Activated CD8-positive, alpha-beta memory T cell treated with anti-CD3 and anti-CD28 coated beads, Interleukin-2, amount 10 ng/mL, durations not matched to agents 7 days and 5 days (primary cell): ENCODE measurements around the gene TOMM40L. TPM values are rescaled to one million over a fixed set of nuclear protein-coding genes. Genes with fewer than 3 reads are reported as not detected.
"Not testable (repeated sequence)": the region's sequence is repeated elsewhere in the genome, so short reads cannot be mapped to it uniquely, and the experiment has no call there.

Source experiments
- ATAC-seq: fragments of 150-1000 bp; cut with Tn5 transposase; one replicate; pipeline ENCODE4 v1.10.0; 2021; ENCODE audit warnings: moderate library complexity
- CTCF ChIA-PET: fragments of 350-600 bp; sonication (Branson Sonifier 250); formaldehyde crosslinking; loops from one replicate; lab custom pipeline; 2021; ENCODE audit warnings: antibody characterized with exemption; lab: Charles Lee
- DNase-seq: peaks from one replicate; pipeline ENCODE4 v3.0.0-alpha.2; 2020
- H3K27ac Mint-ChIP-seq: one replicate; pipeline ENCODE4 v1.8.0; 2021; ENCODE audit warnings: mild to moderate bottlenecking, mixed read lengths
- H3K27me3 Mint-ChIP-seq: one replicate; pipeline ENCODE4 v1.8.0; 2021; ENCODE audit warnings: mixed read lengths
- H3K36me3 Mint-ChIP-seq: one replicate; pipeline ENCODE4 v1.8.0; 2021; ENCODE audit warnings: mild to moderate bottlenecking, mixed read lengths
- H3K4me1 Mint-ChIP-seq: one replicate; pipeline ENCODE4 v1.8.0; 2021; ENCODE audit warnings: mixed read lengths
- H3K4me3 Mint-ChIP-seq: one replicate; pipeline ENCODE4 v1.8.0; 2021; ENCODE audit warnings: mild to moderate bottlenecking, moderate library complexity, mixed read lengths
- H3K9me3 Mint-ChIP-seq: one replicate; pipeline ENCODE4 v1.8.0; 2022; ENCODE audit warnings: low read depth, mixed read lengths
- total RNA-seq, 2 experiments: library from RNA; stranded (reverse); gene quantifications; one replicate each; pipeline ENCODE4 v1.2.3, GENCODE V29; 2021

The TOMM40L gene
- total RNA-seq, 2 experiments from 2014 or later = 19.4 to 27.6 TPM

- Mint-ChIP-seq H3K27ac (peak overlapping the region; percentile 93), H3K4me3 (no peak overlapping the region), H3K27me3 (no peaks in the 10 kb centered on the region), H3K36me3 (peaks cover 3% of the 10 kb centered on the region), H3K4me1 (peaks cover 30% of the 10 kb centered on the region), H3K9me3 (no peaks in the 10 kb centered on the region)
- DNase-seq = no peak
- CTCF ChIA-PET = interaction anchor here (0.9 to 11.7 kb wide), 11 partner anchors 8 to 157 kb away, joined by 3 to 215 read pairs (median 12); partner anchors contain the start of genes B4GALT3, NDUFS2 and PPOX
- ATAC-seq = no peak
These were observed 2.2 kb downstream of the TOMM40L start for GRCh38 chr1:161228032-161228431.

GRCh38 chr1:161229896-161230295 lies 4.0 kb downstream of the TOMM40L start:
- no peak for DNase-seq
- Mint-ChIP-seq H3K4me3 (no peak overlapping the region), H3K36me3 (peaks cover 3% of the 10 kb centered on the region), H3K9me3 (no peaks in the 10 kb centered on the region), H3K27me3 (no peaks in the 10 kb centered on the region), H3K27ac (no peak overlapping the region), H3K4me1 (peaks cover 29% of the 10 kb centered on the region)
- no peak for ATAC-seq
- CTCF ChIA-PET = interaction anchor here (0.8 to 11.7 kb wide), 15 partner anchors 11 to 155 kb away, joined by 3 to 215 read pairs (median 4); partner anchors contain the start of gene NDUFS2

- CTCF ChIA-PET = interaction anchor here (0.8 to 11.7 kb wide), 12 partner anchors 11 to 154 kb away, joined by 3 to 215 read pairs (median 4); partner anchors contain the start of gene NDUFS2
- H3K4me1 Mint-ChIP-seq = peaks cover 22% of the 10 kb centered on the region
- H3K36me3 Mint-ChIP-seq = peaks cover 3% of the 10 kb centered on the region
- H3K27ac Mint-ChIP-seq = no peak overlapping the region
- DNase-seq (no peak), ATAC-seq (no peak)
- no peaks in the 10 kb centered on the region for H3K27me3 Mint-ChIP-seq
- no peak overlapping the region for H3K4me3 Mint-ChIP-seq
- no peaks in the 10 kb centered on the region for H3K9me3 Mint-ChIP-seq
These were observed 4.9 kb downstream of the TOMM40L start for GRCh38 chr1:161230762-161231161.

- no peak for DNase-seq
- Mint-ChIP-seq H3K4me1 (peaks cover 3% of the 10 kb centered on the region), H3K9me3 (no peaks in the 10 kb centered on the region), H3K27me3 (no peaks in the 10 kb centered on the region), H3K27ac (no peak overlapping the region), H3K36me3 (peaks cover 3% of the 10 kb centered on the region), H3K4me3 (no peak overlapping the region)
- CTCF ChIA-PET = interaction anchor here (1.9 to 11.7 kb wide), 2 partner anchors 58 to 152 kb away, joined by 8 to 215 read pairs; no protein-coding TSS in a partner anchor
- no peak for ATAC-seq
These were observed 7.2 kb downstream of the TOMM40L start for GRCh38 chr1:161233102-161233501.

GRCh38 chr1:161235957-161236775 lies 10.3 kb downstream of the TOMM40L start:
- CTCF ChIA-PET = interaction anchor here (1.3 to 1.4 kb wide), 2 partner anchors 9 to 146 kb away, joined by 4 read pairs; no protein-coding TSS in a partner anchor
- Mint-ChIP-seq H3K9me3 (no peaks in the 10 kb centered on the region), H3K36me3 (no peaks in the 10 kb centered on the region)

GRCh38 chr1:161238039-161238473 lies 12.2 kb downstream of the TOMM40L start, which contains the start of gene NR1I3:
Gene NR1I3, minus strand, starts transcription at chr1:161238203. Its CDS starts 1,638 bp downstream, at chr1:161236565.
- Mint-ChIP-seq H3K27ac (no peak within 1 kb of the TSS), H3K4me3 (no peak within 1 kb of the TSS), H3K27me3 (peaks cover 9% of the 10 kb centered on the region), H3K9me3 (no peaks in the 10 kb centered on the region), H3K36me3 (no peaks in the 10 kb centered on the region), H3K4me1 (no peaks in the 10 kb centered on the region)
- no peak for DNase-seq
- CTCF ChIA-PET = interaction anchor here (0.8 to 1.3 kb wide), 2 partner anchors 11 to 144 kb away, joined by 4 read pairs; no protein-coding TSS in a partner anchor
- no peak for ATAC-seq

More at GRCh38 chr1:161235957-161236775, 10.3 kb downstream of the TOMM40L start:
- no peaks in the 10 kb centered on the region for H3K4me1 Mint-ChIP-seq
- no peak for DNase-seq
- H3K27me3 Mint-ChIP-seq = peaks cover 6% of the 10 kb centered on the region
- no peak overlapping the region for H3K27ac Mint-ChIP-seq
- H3K4me3 Mint-ChIP-seq = no peak overlapping the region
- ATAC-seq = no peak

GRCh38 chr1:161241682-161242081 lies 15.8 kb downstream of the TOMM40L start:
- CTCF ChIA-PET = interaction anchor here (1.0 kb wide), 1 partner anchor 50 kb away, joined by 3 read pairs; no protein-coding TSS in a partner anchor
- no peak for ATAC-seq

GRCh38 chr1:161242313-161242712 lies 16.5 kb downstream of the TOMM40L start:
- Mint-ChIP-seq H3K27me3 (peaks cover 11% of the 10 kb centered on the region), H3K9me3 (no peaks in the 10 kb centered on the region), H3K4me1 (no peaks in the 10 kb centered on the region), H3K4me3 (no peak overlapping the region), H3K27ac (no peak overlapping the region), H3K36me3 (no peaks in the 10 kb centered on the region)
- CTCF ChIA-PET = no interaction called here
- no peak for ATAC-seq
- no peak for DNase-seq

More at GRCh38 chr1:161241682-161242081, 15.8 kb downstream of the TOMM40L start:
- H3K4me1 Mint-ChIP-seq = no peaks in the 10 kb centered on the region
- no peak overlapping the region for H3K4me3 Mint-ChIP-seq
- H3K36me3 Mint-ChIP-seq = no peaks in the 10 kb centered on the region
- DNase-seq = no peak
- no peak overlapping the region for H3K27ac Mint-ChIP-seq
- H3K9me3 Mint-ChIP-seq = no peaks in the 10 kb centered on the region
- peaks cover 9% of the 10 kb centered on the region for H3K27me3 Mint-ChIP-seq

- H3K36me3 Mint-ChIP-seq = no peaks in the 10 kb centered on the region
- H3K4me3 Mint-ChIP-seq = no peak overlapping the region
- H3K27me3 Mint-ChIP-seq = peaks cover 11% of the 10 kb centered on the region
- no peak overlapping the region for H3K27ac Mint-ChIP-seq
- no peaks in the 10 kb centered on the region for H3K4me1 Mint-ChIP-seq
- DNase-seq = no peak
- no peaks in the 10 kb centered on the region for H3K9me3 Mint-ChIP-seq
- no peak for ATAC-seq
- CTCF ChIA-PET = no interaction called here
These were observed 19.0 kb downstream of the TOMM40L start for GRCh38 chr1:161244888-161245287.

GRCh38 chr1:161250100-161250499 lies 24.2 kb downstream of the TOMM40L start:
- not testable (repeated sequence) for H3K27me3 Mint-ChIP-seq, DNase-seq, H3K27ac Mint-ChIP-seq, H3K4me1 Mint-ChIP-seq, H3K4me3 Mint-ChIP-seq, H3K9me3 Mint-ChIP-seq, H3K36me3 Mint-ChIP-seq, ATAC-seq
- CTCF ChIA-PET = interaction anchor here (1.4 to 2.9 kb wide), 3 partner anchors 20 to 41 kb away, joined by 5 to 11 read pairs (median 8); partner anchors contain the start of gene TOMM40L

GRCh38 chr1:161250829-161251228 lies 25.0 kb downstream of the TOMM40L start:
- H3K27me3 Mint-ChIP-seq = peaks cover 10% of the 10 kb centered on the region
- ATAC-seq (no peak), DNase-seq (no peak)
- H3K27ac Mint-ChIP-seq = no peak overlapping the region
- H3K4me3 Mint-ChIP-seq = no peak overlapping the region
- H3K36me3 Mint-ChIP-seq = no peaks in the 10 kb centered on the region
- no peaks in the 10 kb centered on the region for H3K9me3 Mint-ChIP-seq
- CTCF ChIA-PET = no interaction called here
- no peaks in the 10 kb centered on the region for H3K4me1 Mint-ChIP-seq

- H3K27me3 Mint-ChIP-seq = peaks cover 14% of the 10 kb centered on the region
- H3K4me3 Mint-ChIP-seq = no peak overlapping the region
- H3K9me3 Mint-ChIP-seq = no peaks in the 10 kb centered on the region
- no peak overlapping the region for H3K27ac Mint-ChIP-seq
- CTCF ChIA-PET = no interaction called here
- no peaks in the 10 kb centered on the region for H3K36me3 Mint-ChIP-seq
- DNase-seq (no peak), ATAC-seq (no peak)
- H3K4me1 Mint-ChIP-seq = no peaks in the 10 kb centered on the region
These were observed 25.7 kb downstream of the TOMM40L start for GRCh38 chr1:161251579-161251978.

GRCh38 chr1:161255302-161255701 lies 29.4 kb downstream of the TOMM40L start:
- CTCF ChIA-PET, H3K27ac Mint-ChIP-seq, ATAC-seq, H3K36me3 Mint-ChIP-seq, H3K4me3 Mint-ChIP-seq, DNase-seq: not testable (repeated sequence)
- Mint-ChIP-seq H3K4me1 (peaks cover 14% of the 10 kb centered on the region), H3K9me3 (peaks cover 13% of the 10 kb centered on the region), H3K27me3 (peaks cover 39% of the 10 kb centered on the region)
